ENCODE data around the gene DYDC2. TPM values are rescaled to one million over a fixed set of nuclear protein-coding genes. Genes with fewer than 3 reads are reported as not detected.

The DYDC2 gene
- total and polyA plus RNA-seq, 8 donors: 0.64 to 4.2 (median 2.9) TPM; not detected in 1

DNA sequence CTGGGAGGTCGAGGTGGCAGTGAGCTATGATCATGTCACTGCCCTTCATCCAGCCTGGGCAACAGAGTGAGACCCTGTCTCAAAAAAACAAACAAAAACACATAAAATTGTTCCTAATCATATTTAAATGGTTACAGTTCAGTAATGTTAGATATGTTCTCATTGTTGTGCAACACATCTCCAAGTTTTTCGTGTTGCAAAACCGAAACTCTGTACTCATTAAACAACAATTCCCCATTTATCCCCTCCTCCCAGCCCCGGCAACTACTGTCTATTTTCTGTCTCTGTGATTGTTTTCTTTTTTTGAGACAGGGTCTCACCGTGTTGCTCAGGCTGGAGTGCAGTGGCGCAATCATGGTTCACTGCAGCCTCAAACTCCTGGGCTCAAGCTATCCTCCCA lies 35.7 kb downstream of the DYDC2 start:
- no peak overlapping the region for H3K27ac ChIP-seq
- no peaks in the 10 kb centered on the region for H3K36me3 ChIP-seq
- intact Hi-C loops (cut with DNase I): no loop called here
- no peaks in the 10 kb centered on the region for H3K27me3 ChIP-seq
- no peaks in the 10 kb centered on the region for H3K9me3 ChIP-seq
- ATAC-seq (peak; percentile 42), DNase-seq (peak in 1 of 4 donors; percentile 62)
- H3K4me1 ChIP-seq: peaks cover 4 to 16% of the 10 kb centered on the region in 2 donors
- TF ChIP-seq, protein P1, sequence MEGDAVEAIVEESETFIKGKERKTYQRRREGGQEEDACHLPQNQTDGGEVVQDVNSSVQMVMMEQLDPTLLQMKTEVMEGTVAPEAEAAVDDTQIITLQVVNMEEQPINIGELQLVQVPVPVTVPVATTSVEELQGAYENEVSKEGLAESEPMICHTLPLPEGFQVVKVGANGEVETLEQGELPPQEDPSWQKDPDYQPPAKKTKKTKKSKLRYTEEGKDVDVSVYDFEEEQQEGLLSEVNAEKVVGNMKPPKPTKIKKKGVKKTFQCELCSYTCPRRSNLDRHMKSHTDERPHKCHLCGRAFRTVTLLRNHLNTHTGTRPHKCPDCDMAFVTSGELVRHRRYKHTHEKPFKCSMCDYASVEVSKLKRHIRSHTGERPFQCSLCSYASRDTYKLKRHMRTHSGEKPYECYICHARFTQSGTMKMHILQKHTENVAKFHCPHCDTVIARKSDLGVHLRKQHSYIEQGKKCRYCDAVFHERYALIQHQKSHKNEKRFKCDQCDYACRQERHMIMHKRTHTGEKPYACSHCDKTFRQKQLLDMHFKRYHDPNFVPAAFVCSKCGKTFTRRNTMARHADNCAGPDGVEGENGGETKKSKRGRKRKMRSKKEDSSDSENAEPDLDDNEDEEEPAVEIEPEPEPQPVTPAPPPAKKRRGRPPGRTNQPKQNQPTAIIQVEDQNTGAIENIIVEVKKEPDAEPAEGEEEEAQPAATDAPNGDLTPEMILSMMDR (IDR thresholded peaks at IDR 0.05): no peak
- H3K4me3 ChIP-seq: no peak overlapping the region

DNA sequence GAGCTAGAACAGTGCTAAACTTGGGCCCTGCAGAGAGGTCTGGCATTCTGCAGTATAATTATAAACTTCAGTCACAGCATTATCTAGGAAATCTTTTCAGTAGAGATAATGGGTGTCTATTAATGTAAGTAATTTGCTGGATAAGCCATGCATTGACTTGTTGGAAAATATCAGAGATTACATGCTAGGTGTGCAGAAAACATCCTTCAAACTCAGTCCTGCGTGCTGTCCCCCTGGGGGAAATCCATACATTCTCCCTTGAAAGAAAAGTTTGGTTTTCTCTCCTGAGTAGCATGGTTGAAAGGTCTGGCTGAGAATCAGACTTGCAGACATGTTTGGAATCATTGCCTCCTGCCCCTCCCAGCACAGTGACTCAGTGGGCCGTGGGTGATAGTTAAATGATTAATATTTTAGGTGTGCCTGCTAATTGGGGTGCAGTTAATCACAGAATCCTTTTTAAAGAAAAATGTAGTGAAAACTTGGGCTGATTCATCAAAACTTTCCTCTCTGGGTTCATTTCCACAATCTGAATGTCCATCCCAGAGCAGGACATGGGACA lies 37.9 kb downstream of the DYDC2 start:
- no peaks in the 10 kb centered on the region for H3K27me3 ChIP-seq
- intact Hi-C loops (cut with DNase I): no loop called here
- no peaks in the 10 kb centered on the region for H3K36me3 ChIP-seq
- ATAC-seq (no peak), DNase-seq (no peak)
- peaks cover 0 to 8% of the 10 kb centered on the region in 2 donors for H3K4me1 ChIP-seq
- TF ChIP-seq, protein P1 (IDR thresholded peaks at IDR 0.05): no peak
- no peak overlapping the region for H3K4me3 ChIP-seq
- H3K9me3 ChIP-seq: no peaks in the 10 kb centered on the region
- H3K27ac ChIP-seq: no peak overlapping the region

DNA sequence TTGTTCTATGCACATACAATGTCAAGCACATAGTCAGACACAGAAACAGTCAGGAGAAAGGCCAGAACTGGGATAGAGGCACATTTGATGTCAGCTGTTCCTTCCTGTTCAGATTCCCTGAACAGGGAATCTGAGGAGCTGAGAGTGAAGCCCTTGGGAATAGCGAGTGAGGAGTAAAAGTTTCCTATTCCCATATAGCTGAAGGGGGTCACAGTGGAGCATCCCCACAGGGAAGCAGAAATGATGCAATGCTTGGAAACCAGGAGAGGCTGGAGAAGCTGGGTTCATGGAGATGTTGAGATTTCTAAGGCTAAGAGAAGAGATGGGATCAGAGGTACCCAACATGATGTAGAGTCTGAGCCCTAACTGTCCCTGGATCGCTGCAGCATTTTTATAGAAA lies 40.4 kb downstream of the DYDC2 start:
- ATAC-seq (no peak), DNase-seq (no peak)
- Histone ChIP-seq H3K4me1 (peaks cover 0 to 6% of the 10 kb centered on the region in 2 donors), H3K27me3 (no peaks in the 10 kb centered on the region), H3K4me3 (no peak overlapping the region), H3K9me3 (no peaks in the 10 kb centered on the region), H3K27ac (no peak overlapping the region), H3K36me3 (no peaks in the 10 kb centered on the region)
- TF ChIP-seq, protein P1 (IDR thresholded peaks at IDR 0.05): no peak
- intact Hi-C loops (cut with DNase I): no loop called here

DNA sequence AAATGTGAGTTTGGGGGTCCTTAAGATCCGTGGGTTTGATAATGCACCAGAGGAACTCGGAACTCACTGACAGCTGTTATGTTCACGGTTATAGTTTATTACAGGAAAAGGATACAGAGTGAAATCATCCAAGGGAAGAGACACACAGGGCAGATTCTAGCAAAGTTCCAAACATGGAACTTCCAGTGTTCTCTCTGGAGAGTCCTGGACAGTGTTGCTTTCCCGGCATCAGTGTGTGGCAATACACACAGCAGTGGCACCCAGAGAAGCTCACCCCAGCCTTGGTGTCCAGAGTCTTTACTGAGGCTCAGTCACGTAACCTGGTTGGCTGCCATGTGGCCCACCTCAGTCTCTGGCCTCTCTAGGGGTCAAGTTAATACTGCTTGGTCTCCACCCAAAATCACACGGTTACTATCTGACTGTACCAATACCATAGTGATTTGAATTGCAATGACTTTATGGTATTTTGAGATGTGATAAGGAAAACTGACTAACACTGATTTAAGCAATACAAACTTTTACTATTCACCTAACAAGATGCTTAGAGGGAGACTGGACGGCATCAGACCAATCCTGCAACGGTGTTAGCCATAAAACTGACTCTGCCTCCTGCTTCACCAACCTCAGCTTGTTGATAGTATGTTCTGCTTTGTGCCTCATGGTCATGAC lies 43.7 kb downstream of the DYDC2 start:
- no peak for DNase-seq
- H3K4me3 ChIP-seq: no peak overlapping the region
- H3K27ac ChIP-seq: no peak overlapping the region
- H3K4me1 ChIP-seq: no peaks in the 10 kb centered on the region
- H3K9me3 ChIP-seq: no peaks in the 10 kb centered on the region
- TF ChIP-seq, protein P1 (IDR thresholded peaks at IDR 0.05): no peak
- intact Hi-C loops (cut with DNase I): no loop called here
- H3K36me3 ChIP-seq: no peaks in the 10 kb centered on the region
- no peak for ATAC-seq
- H3K27me3 ChIP-seq: no peaks in the 10 kb centered on the region

DNA sequence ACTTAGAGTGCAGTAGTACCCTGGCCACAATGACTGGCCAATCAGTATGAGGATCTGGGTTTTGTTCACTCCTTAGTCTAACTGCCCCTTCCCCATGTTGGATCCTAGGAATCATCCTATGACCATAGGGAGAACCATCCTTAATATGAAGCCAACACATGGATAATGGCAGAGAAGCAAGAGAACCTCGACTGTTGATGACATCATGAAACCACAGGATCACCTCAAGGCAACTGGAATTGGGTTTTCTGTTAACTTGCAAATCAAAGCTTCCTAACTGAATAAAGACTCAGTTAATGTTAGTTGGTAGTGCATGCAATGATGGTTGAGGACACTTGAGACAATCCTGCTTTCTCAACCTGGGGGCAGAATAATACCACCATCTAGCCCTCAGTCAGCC lies 48.5 kb downstream of the DYDC2 start:
- peaks cover 9 to 17% of the 10 kb centered on the region in 2 donors for H3K4me1 ChIP-seq
- TF ChIP-seq, protein P1 (IDR thresholded peaks at IDR 0.05): no peak

More for the DNA sequence above, 48.5 kb downstream of the DYDC2 start:
- Histone ChIP-seq H3K27ac (no peak overlapping the region), H3K4me3 (no peak overlapping the region), H3K9me3 (no peaks in the 10 kb centered on the region), H3K36me3 (no peaks in the 10 kb centered on the region), H3K27me3 (peaks cover 0 to 23% of the 10 kb centered on the region in 2 donors)
- DNase-seq: no peak
- intact Hi-C loops (cut with DNase I): no loop called here
- ATAC-seq: no peak

Data from left lung (tissue), 10 donors.